HG03045 (cell line): ENCODE measurements around the gene PNPLA5.
"Not testable (repeated sequence)": the region's sequence is repeated elsewhere in the genome, so short reads cannot be mapped to it uniquely, and the experiment has no call there.

Experiments used
- ATAC-seq: cut with Tn5 transposase; IDR thresholded peaks from one replicate; pipeline ENCODE4 v1.9.1; 2021; ENCODE audit warnings: mild to moderate bottlenecking, moderate library complexity; ENCODE audit not compliant: unreplicated experiment

The PNPLA5 gene

GRCh38 chr22:43881091-43882061 is 10.4 kb downstream of the PNPLA5 start:
- no peak for ATAC-seq

GRCh38 chr22:43880541-43880991 is 11.2 kb downstream of the PNPLA5 start:
- ATAC-seq: no peak

GRCh38 chr22:43879901-43880540 is 11.8 kb downstream of the PNPLA5 start:
- ATAC-seq: no peak

- ATAC-seq: no peak
Measured at GRCh38 chr22:43878831-43879550, 12.8 kb downstream of the PNPLA5 start.

- no peak for ATAC-seq
Measured at GRCh38 chr22:43878079-43878795, 13.6 kb downstream of the PNPLA5 start.

GRCh38 chr22:43876866-43877509 is 14.8 kb downstream of the PNPLA5 start:
- ATAC-seq: no peak

- ATAC-seq: no peak
Measured at GRCh38 chr22:43869799-43870198, 22.0 kb downstream of the PNPLA5 start.

GRCh38 chr22:43869001-43869400 is 22.8 kb downstream of the PNPLA5 start:
- ATAC-seq: not testable (repeated sequence)

- ATAC-seq: no peak
Measured at GRCh38 chr22:43867839-43868635, 23.8 kb downstream of the PNPLA5 start.

GRCh38 chr22:43862882-43863202 is 29.0 kb downstream of the PNPLA5 start:
- ATAC-seq: no peak

- no peak for ATAC-seq
Measured at GRCh38 chr22:43862074-43862881, 29.5 kb downstream of the PNPLA5 start, which contains the start of gene SULT4A1. Gene SULT4A1 (minus strand): TSS chr22:43862513. CDS start chr22:43862382, 131 bp downstream.

- ATAC-seq: no peak
Measured at GRCh38 chr22:43861529-43861928, 30.3 kb downstream of the PNPLA5 start.

GRCh38 chr22:43860831-43861230 is 31.0 kb downstream of the PNPLA5 start:
- no peak for ATAC-seq

GRCh38 chr22:43860126-43860525 is 31.7 kb downstream of the PNPLA5 start:
- ATAC-seq: no peak

GRCh38 chr22:43859621-43860020 is 32.2 kb downstream of the PNPLA5 start:
- no peak for ATAC-seq

- ATAC-seq: no peak
Measured at GRCh38 chr22:43859176-43859575, 32.6 kb downstream of the PNPLA5 start.

- no peak for ATAC-seq
Measured at GRCh38 chr22:43858156-43858895, 33.5 kb downstream of the PNPLA5 start.

GRCh38 chr22:43857367-43857766 is 34.4 kb downstream of the PNPLA5 start:
- ATAC-seq: no peak
